ENCODE data around the gene CDK13.
A peak's percentile ranks its signal among the peaks of the same experiment; 100 is the strongest.

The CDK13 gene

GRCh38 chr7:40093631-40094350 is 143.7 kb downstream of the CDK13 start:
- no peak for TF ChIP-seq CTCF (conservative IDR thresholded peaks at IDR 0.05; ENCODE audit: low read depth, low read length)
- no peak overlapping the region for H3K4me3 ChIP-seq (ENCODE audit: low read depth, low read length)
- no peak for DNase-seq (ENCODE audit: low read depth)

- DNase-seq (ENCODE audit: low read depth), result no peak
- TF ChIP-seq CTCF (conservative IDR thresholded peaks at IDR 0.05; ENCODE audit: low read depth, low read length), result no peak
- no peak overlapping the region for H3K4me3 ChIP-seq (ENCODE audit: low read depth, low read length)
These were observed 145.2 kb downstream of the CDK13 start for GRCh38 chr7:40095230-40095629.

- TF ChIP-seq CTCF (conservative IDR thresholded peaks at IDR 0.05; ENCODE audit: low read depth, low read length), result no peak
- no peak for DNase-seq (ENCODE audit: low read depth)
- H3K4me3 ChIP-seq (ENCODE audit: low read depth, low read length), result no peak overlapping the region
These were observed 145.8 kb downstream of the CDK13 start for GRCh38 chr7:40095695-40096327.

- TF ChIP-seq CTCF (conservative IDR thresholded peaks at IDR 0.05; ENCODE audit: low read depth, low read length), result no peak
- DNase-seq (ENCODE audit: low read depth), result no peak
- H3K4me3 ChIP-seq (ENCODE audit: low read depth, low read length), result no peak overlapping the region
These were observed 147.7 kb downstream of the CDK13 start for GRCh38 chr7:40097728-40098127.

GRCh38 chr7:40098810-40099209 is 148.8 kb downstream of the CDK13 start:
- no peak for TF ChIP-seq CTCF (conservative IDR thresholded peaks at IDR 0.05; ENCODE audit: low read depth, low read length)
- no peak for DNase-seq (ENCODE audit: low read depth)
- H3K4me3 ChIP-seq (ENCODE audit: low read depth, low read length), result no peak overlapping the region

GRCh38 chr7:40099837-40100236 is 149.8 kb downstream of the CDK13 start:
- no peak for TF ChIP-seq CTCF (conservative IDR thresholded peaks at IDR 0.05; ENCODE audit: low read depth, low read length)
- H3K4me3 ChIP-seq (ENCODE audit: low read depth, low read length), result no peak overlapping the region
- DNase-seq (ENCODE audit: low read depth), result no peak

- DNase-seq (ENCODE audit: low read depth), result peak; percentile 47
- H3K4me3 ChIP-seq (ENCODE audit: low read depth, low read length), result no peak overlapping the region
- no peak for TF ChIP-seq CTCF (conservative IDR thresholded peaks at IDR 0.05; ENCODE audit: low read depth, low read length)
These were observed 151.1 kb downstream of the CDK13 start for GRCh38 chr7:40101201-40101600.
